ENCODE measurements around the gene PSME2. TPM values are rescaled to one million over a fixed set of nuclear protein-coding genes. Genes with fewer than 3 reads are reported as not detected.

The PSME2 gene
- total and polyA plus RNA-seq, 2 experiments from 2014 or later: 54.0 to 259 TPM

- TF ChIP-seq ZNF331 (CRISPR knock-in tag; IDR thresholded peaks at IDR 0.05; ENCODE audit: low read depth) (no peak), CREB1 (CRISPR knock-in tag; IDR thresholded peaks at IDR 0.05; ENCODE audit: low read depth) (no peak), CTCF (conservative IDR thresholded peaks at IDR 0.05; ENCODE audit: low read depth in 2 of 2) (no peak), POLR2AphosphoS5 (IDR thresholded peaks at IDR 0.05; ENCODE audit: low read depth) (no peak), NANOG (IDR thresholded peaks at IDR 0.05; ENCODE audit: borderline replicate concordance) (no peak), EZH2phosphoT487 (IDR thresholded peaks at IDR 0.05; ENCODE audit: unreplicated experiment) (no peak)
- TF ChIP-seq, protein P1, sequence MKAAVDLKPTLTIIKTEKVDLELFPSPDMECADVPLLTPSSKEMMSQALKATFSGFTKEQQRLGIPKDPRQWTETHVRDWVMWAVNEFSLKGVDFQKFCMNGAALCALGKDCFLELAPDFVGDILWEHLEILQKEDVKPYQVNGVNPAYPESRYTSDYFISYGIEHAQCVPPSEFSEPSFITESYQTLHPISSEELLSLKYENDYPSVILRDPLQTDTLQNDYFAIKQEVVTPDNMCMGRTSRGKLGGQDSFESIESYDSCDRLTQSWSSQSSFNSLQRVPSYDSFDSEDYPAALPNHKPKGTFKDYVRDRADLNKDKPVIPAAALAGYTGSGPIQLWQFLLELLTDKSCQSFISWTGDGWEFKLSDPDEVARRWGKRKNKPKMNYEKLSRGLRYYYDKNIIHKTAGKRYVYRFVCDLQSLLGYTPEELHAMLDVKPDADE (IDR thresholded peaks at IDR 0.05): no peak
Observed at GRCh38 chr14:24116128-24116814, 30.1 kb downstream of the PSME2 start (continued).

DNA sequence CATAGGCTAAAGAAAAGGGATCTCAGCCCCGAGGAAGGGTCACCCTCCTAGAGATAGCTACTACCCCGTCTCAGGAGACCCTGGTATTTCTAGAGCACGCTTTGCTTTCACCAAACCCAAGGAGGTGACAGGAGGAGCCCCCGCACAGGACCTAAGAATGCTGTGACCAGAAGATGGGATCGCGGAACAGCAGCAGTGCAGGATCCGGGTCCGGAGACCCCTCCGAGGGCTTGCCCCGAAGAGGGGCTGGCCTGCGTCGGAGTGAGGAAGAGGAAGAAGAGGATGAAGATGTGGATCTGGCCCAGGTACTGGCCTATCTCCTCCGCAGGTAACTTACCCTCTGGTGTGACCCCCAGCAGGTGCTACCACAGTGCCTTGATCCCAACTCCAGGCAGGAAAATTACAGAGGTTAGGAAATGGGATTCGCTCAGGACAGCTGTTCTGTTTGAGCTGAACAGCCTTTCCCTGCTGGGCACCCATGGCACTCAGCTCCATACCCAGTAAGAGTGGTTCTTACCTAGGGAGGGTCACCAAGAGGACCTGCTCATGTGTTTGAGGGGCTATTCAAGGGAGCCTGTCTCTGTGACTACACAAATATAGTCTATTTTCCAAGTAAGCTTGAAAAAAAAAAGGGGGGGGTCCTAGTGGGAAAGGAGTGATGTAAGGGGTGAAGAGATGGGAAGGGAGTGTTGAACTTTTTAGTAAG is 30.8 kb downstream of the PSME2 start:
- Histone ChIP-seq H3K27me3 (ENCODE audit: insufficient read depth) (no peaks in the 10 kb centered on the region), H2AFZ (no peak overlapping the region), H3K27ac (ENCODE audit: low read depth) (no peak overlapping the region), H3K4me3 (peak overlapping the region; percentile 77), H3F3A (replicated peaks; ENCODE audit: low read depth) (peaks cover 6% of the 10 kb centered on the region; the same call in 1 of the 2 replicates), H3K9me2 (ENCODE audit: insufficient read depth) (no peaks in the 10 kb centered on the region), H3K4me2 (peak overlapping the region; percentile 78), H3K4me1 (ENCODE audit: insufficient read depth) (peaks cover 6% of the 10 kb centered on the region), H4K20me1 (replicated peaks; ENCODE audit: insufficient read depth) (no peaks in the 10 kb centered on the region; the same call in none of the 2 replicates), H3K36me3 (ENCODE audit: insufficient read depth) (peaks cover 16% of the 10 kb centered on the region; the same call in 1 of the 2 replicates), H3K79me2 (replicated peaks; ENCODE audit: insufficient read depth) (peaks cover 11% of the 10 kb centered on the region)
- peak; percentile 4 for ATAC-seq
- Mint-ChIP-seq H3K4me1 (peaks cover 16% of the 10 kb centered on the region), H3K27ac (peak overlapping the region; percentile 91), H3K4me3 (peak overlapping the region; percentile 93), H3K27me3 (ENCODE audit: insufficient read depth, low read depth, poor library complexity) (peaks cover 23% of the 10 kb centered on the region), H3K9me3 (peaks cover 3% of the 10 kb centered on the region; the same call in 1 of the 3 replicates), H3K36me3 (ENCODE audit: low read depth) (peaks cover 30% of the 10 kb centered on the region)
- TF ChIP-seq ZNF114 (CRISPR knock-in tag; IDR thresholded peaks at IDR 0.05) (no peak), STAT1 (IDR thresholded peaks at IDR 0.05; ENCODE audit: unreplicated experiment) (no peak), CREB1 (CRISPR knock-in tag; IDR thresholded peaks at IDR 0.05; ENCODE audit: low read depth) (no peak)
- DNase-seq (ENCODE audit: low spot score): no peak
